ENCODE results near the gene HSPA8.

HSPA8 gene

GRCh38 chr11:123107945-123108495, 46.1 kb upstream of the HSPA8 start:
- DNase-seq (ENCODE audit: low read depth in 1 of 2, low spot score in 1 of 2), result no peak
- Histone ChIP-seq H3K27ac (replicated peaks) (no peak overlapping the region), H3K27me3 (ENCODE audit: insufficient read depth, poor library complexity, severe bottlenecking) (no peaks in the 10 kb centered on the region), H3K4me3 (replicated peaks; ENCODE audit: insufficient read depth, low read length) (no peak overlapping the region)
- TF ChIP-seq REST (IDR thresholded peaks at IDR 0.05; ENCODE audit: insufficient replicate concordance, low read depth), result no peak
- TF ChIP-seq POLR2AphosphoS5 (IDR thresholded peaks at IDR 0.05; ENCODE audit: low read depth), result no peak
- no peak for TF ChIP-seq SPI1 (IDR thresholded peaks at IDR 0.05; ENCODE audit: borderline replicate concordance, low read depth)
- TF ChIP-seq GABPA (IDR thresholded peaks at IDR 0.05; ENCODE audit: low read depth), result no peak
- TF ChIP-seq CTCF (IDR thresholded peaks at IDR 0.05; ENCODE audit: insufficient read depth, low read length), result no peak

- H3K4me3 ChIP-seq (replicated peaks; ENCODE audit: insufficient read depth, low read length), result no peak overlapping the region
- TF ChIP-seq REST (IDR thresholded peaks at IDR 0.05; ENCODE audit: insufficient replicate concordance, low read depth) (no peak), GABPA (IDR thresholded peaks at IDR 0.05; ENCODE audit: low read depth) (no peak), CTCF (IDR thresholded peaks at IDR 0.05; ENCODE audit: insufficient read depth, low read length) (no peak), SPI1 (IDR thresholded peaks at IDR 0.05; ENCODE audit: borderline replicate concordance, low read depth) (no peak), POLR2AphosphoS5 (IDR thresholded peaks at IDR 0.05; ENCODE audit: low read depth) (no peak)
- H3K27me3 ChIP-seq (ENCODE audit: insufficient read depth, poor library complexity, severe bottlenecking), result peaks cover 2% of the 10 kb centered on the region
- no peak overlapping the region for H3K27ac ChIP-seq (replicated peaks)
- no peak for DNase-seq (ENCODE audit: low read depth in 1 of 2, low spot score in 1 of 2)
These were observed 42.8 kb upstream of the HSPA8 start for GRCh38 chr11:123104697-123105096.

- peak in 1 of 2 experiments; percentile 13 for DNase-seq (ENCODE audit: low read depth in 1 of 2, low spot score in 1 of 2)
- Histone ChIP-seq H3K4me3 (replicated peaks; ENCODE audit: insufficient read depth, low read length) (no peak overlapping the region), H3K27ac (replicated peaks) (no peak overlapping the region), H3K27me3 (ENCODE audit: insufficient read depth, poor library complexity, severe bottlenecking) (peaks cover 2% of the 10 kb centered on the region)
- TF ChIP-seq CTCF (IDR thresholded peaks at IDR 0.05; ENCODE audit: insufficient read depth, low read length) (peak; percentile 49), REST (IDR thresholded peaks at IDR 0.05; ENCODE audit: insufficient replicate concordance, low read depth) (no peak), SPI1 (IDR thresholded peaks at IDR 0.05; ENCODE audit: borderline replicate concordance, low read depth) (no peak), GABPA (IDR thresholded peaks at IDR 0.05; ENCODE audit: low read depth) (no peak), POLR2AphosphoS5 (IDR thresholded peaks at IDR 0.05; ENCODE audit: low read depth) (no peak)
These were observed 41.5 kb upstream of the HSPA8 start for GRCh38 chr11:123103326-123103980.
